PC-9 (cell line): ENCODE measurements around the gene LIPM. TPM values are rescaled to one million over a fixed set of nuclear protein-coding genes. Genes with fewer than 3 reads are reported as not detected.

ENCODE experiments used
- BruUV-seq: library from RNA; stranded (reverse); fragments of 400-500 nt; replicated peaks from 2 replicates; lab custom pipeline; 2021; lab: Mats Ljungman, UMichigan
- CTCF ChIA-PET: fragments of 300-600 bp; sonication (Branson Sonifier 250); formaldehyde crosslinking; loops from one replicate; lab custom pipeline; 2022; ENCODE audit warnings: antibody characterized with exemption; lab: Charles Lee
- POLR2A ChIA-PET: fragments of 300-600 bp; sonication (Branson Sonifier 250); formaldehyde crosslinking; loops from one replicate; lab custom pipeline; 2022; ENCODE audit warnings: antibody characterized with exemption; ENCODE audit not compliant: unreplicated experiment; lab: Charles Lee
- DNase-seq, 2 experiments: peaks; one replicate each; pipeline versions ENCODE4 v3.0.0 to v3.0.0-alpha.2; 2015 to 2022; ENCODE audit warnings: mixed read lengths in 1 of 2
- H2AFZ ChIP-seq: fragments of 200-600 bp; sonication (generic); 2 replicates; pipeline ENCODE4 v1.8.1; 2017; ENCODE audit warnings: antibody characterized with exemption
- H3F3A ChIP-seq: fragments of 200-600 bp; sonication (generic); 2 replicates; pipeline ENCODE4 v1.8.1; 2017; ENCODE audit warnings: antibody characterized with exemption, mild to moderate bottlenecking, low read depth; ENCODE audit not compliant: insufficient read depth
- H3K27ac ChIP-seq: fragments of 200-600 bp; sonication (generic); 2 replicates; pipeline ENCODE4 v1.6.1; 2016; ENCODE audit warnings: mixed run types
- H3K27me3 ChIP-seq: fragments of 200-600 bp; sonication (generic); 2 replicates; pipeline ENCODE4 v1.6.1; 2016; ENCODE audit warnings: low read depth, mixed run types; ENCODE audit not compliant: insufficient read depth
- H3K36me3 ChIP-seq: fragments of 200-600 bp; sonication (generic); 2 replicates; pipeline ENCODE4 v1.6.1; 2016; ENCODE audit warnings: low read depth, mixed run types
- H3K4me1 ChIP-seq: fragments of 200-600 bp; sonication (generic); replicated peaks from 2 replicates; pipeline ENCODE4 v1.6.1; 2016; ENCODE audit warnings: mixed run types; ENCODE audit not compliant: insufficient read depth
- H3K4me2 ChIP-seq: fragments of 200-600 bp; sonication (generic); 2 replicates; pipeline ENCODE4 v1.6.1; 2017; ENCODE audit warnings: mixed run types
- H3K4me3 ChIP-seq: fragments of 200-600 bp; sonication (generic); 2 replicates; pipeline ENCODE4 v1.6.1; 2016; ENCODE audit warnings: mixed run types
- H3K79me2 ChIP-seq: fragments of 200-600 bp; sonication (generic); 2 replicates; pipeline ENCODE4 v1.6.1; 2017; ENCODE audit warnings: low read depth, mixed run types
- H3K9me2 ChIP-seq: fragments of 200-600 bp; sonication (generic); 2 replicates; pipeline ENCODE4 v1.8.1; 2017; ENCODE audit warnings: mild to moderate bottlenecking; ENCODE audit not compliant: insufficient read depth
- H3K9me3 ChIP-seq: fragments of 200-600 bp; sonication (generic); 2 replicates; pipeline ENCODE4 v1.8.1; 2016; ENCODE audit warnings: low read depth; ENCODE audit not compliant: insufficient read depth
- H4K20me1 ChIP-seq: fragments of 200-600 bp; sonication (generic); 2 replicates; pipeline ENCODE4 v1.8.1; 2017; ENCODE audit not compliant: insufficient read depth
- CTCF ChIP-seq: fragments of 200-600 bp; sonication (generic); conservative IDR thresholded peaks from 2 replicates; pipeline ENCODE4 v1.6.1; 2017; ENCODE audit warnings: mixed run types, antibody characterized with exemption, mild to moderate bottlenecking, moderate library complexity
- EZH2 ChIP-seq: fragments of 200-600 bp; sonication (generic); IDR thresholded peaks from 2 replicates; pipeline ENCODE4 v1.8.0; 2017; ENCODE audit warnings: antibody characterized with exemption, low read depth
- intact Hi-C: fragments of 100-400 bp; cut with micrococcal nuclease; formaldehyde crosslinking; loops from one replicate; pipeline ENCODE4 v1.10.0; 2022; ENCODE audit not compliant: unreplicated experiment
- total RNA-seq: library from RNA; stranded (reverse); gene quantifications from 2 replicates; pipeline ENCODE4 v1.2.3, GENCODE V29; 2021

Gene LIPM
- total RNA-seq, 1 experiment from 2014 or later, result not detected

- H3K27me3 ChIP-seq, result no peaks in the 10 kb centered on the region
- no TSS peak for BruUV-seq
- CTCF ChIA-PET, result no interaction called here
These were observed 18.8 kb upstream of the LIPM start for GRCh38 chr10:88783724-88784123.

GRCh38 chr10:88786032-88786770 lies 16.3 kb upstream of the LIPM start:
- H2AFZ ChIP-seq, result no peak overlapping the region
- H4K20me1 ChIP-seq, result no peaks in the 10 kb centered on the region
- ChIA-PET CTCF (no interaction called here), POLR2A (no interaction called here)
- intact Hi-C loops, result no loop called here
- H3K4me1 ChIP-seq, result no peaks in the 10 kb centered on the region
- no peaks in the 10 kb centered on the region for H3K9me3 ChIP-seq
- no peak for TF ChIP-seq EZH2
- TF ChIP-seq CTCF, result no peak
- H3K4me3 ChIP-seq, result no peak overlapping the region
- H3K4me2 ChIP-seq, result no peak overlapping the region
- no peaks in the 10 kb centered on the region for H3K27me3 ChIP-seq
- H3F3A ChIP-seq, result no peaks in the 10 kb centered on the region
- DNase-seq, result no peak
- no peak overlapping the region for H3K27ac ChIP-seq
- H3K36me3 ChIP-seq, result no peaks in the 10 kb centered on the region
- no peaks in the 10 kb centered on the region for H3K79me2 ChIP-seq
- BruUV-seq, result no TSS peak
- no peaks in the 10 kb centered on the region for H3K9me2 ChIP-seq

More at GRCh38 chr10:88783724-88784123, 18.8 kb upstream of the LIPM start:
- TF ChIP-seq EZH2 (no peak), CTCF (no peak)
- Histone ChIP-seq H3K4me2 (no peak overlapping the region), H3K79me2 (no peaks in the 10 kb centered on the region), H3K36me3 (no peaks in the 10 kb centered on the region), H3K9me2 (no peaks in the 10 kb centered on the region), H3K4me3 (no peak overlapping the region), H3K27ac (no peak overlapping the region), H3K9me3 (no peaks in the 10 kb centered on the region), H3K4me1 (no peaks in the 10 kb centered on the region), H4K20me1 (no peaks in the 10 kb centered on the region), H3F3A (no peaks in the 10 kb centered on the region), H2AFZ (no peak overlapping the region)
- DNase-seq, result no peak
- intact Hi-C loops, result loop anchor here (2.0 kb wide), 1 partner anchor 25 kb away; no protein-coding TSS in a partner anchor
- POLR2A ChIA-PET, result no interaction called here

- CTCF ChIA-PET, result no interaction called here
- intact Hi-C loops, result no loop called here
These were observed 15.1 kb upstream of the LIPM start for GRCh38 chr10:88787463-88787862.

More at GRCh38 chr10:88787463-88787862, 15.1 kb upstream of the LIPM start:
- Histone ChIP-seq H4K20me1 (no peaks in the 10 kb centered on the region), H3K4me2 (no peak overlapping the region), H3K36me3 (no peaks in the 10 kb centered on the region), H3K27ac (no peak overlapping the region), H3K4me3 (no peak overlapping the region), H3K79me2 (no peaks in the 10 kb centered on the region), H3K9me3 (no peaks in the 10 kb centered on the region), H3K27me3 (no peaks in the 10 kb centered on the region), H3K9me2 (no peaks in the 10 kb centered on the region), H3K4me1 (0 out of 2 replicates have a peak, but pooled peaks cover 3% of the 10 kb centered on the region), H2AFZ (no peak overlapping the region), H3F3A (no peaks in the 10 kb centered on the region)
- TF ChIP-seq EZH2 (no peak), CTCF (no peak)
- no TSS peak for BruUV-seq
- DNase-seq, result no peak
- POLR2A ChIA-PET, result no interaction called here
